GM21367 (cell line): ENCODE results near the gene TEX28.
"Not testable (repeated sequence)": the region's sequence is repeated elsewhere in the genome, so short reads cannot be mapped to it uniquely, and the experiment has no call there.

Experiments used
- ATAC-seq: cut with Tn5 transposase; IDR thresholded peaks from one replicate; pipeline ENCODE4 v1.9.1; 2021; ENCODE audit not compliant: unreplicated experiment

TEX28 gene

DNA sequence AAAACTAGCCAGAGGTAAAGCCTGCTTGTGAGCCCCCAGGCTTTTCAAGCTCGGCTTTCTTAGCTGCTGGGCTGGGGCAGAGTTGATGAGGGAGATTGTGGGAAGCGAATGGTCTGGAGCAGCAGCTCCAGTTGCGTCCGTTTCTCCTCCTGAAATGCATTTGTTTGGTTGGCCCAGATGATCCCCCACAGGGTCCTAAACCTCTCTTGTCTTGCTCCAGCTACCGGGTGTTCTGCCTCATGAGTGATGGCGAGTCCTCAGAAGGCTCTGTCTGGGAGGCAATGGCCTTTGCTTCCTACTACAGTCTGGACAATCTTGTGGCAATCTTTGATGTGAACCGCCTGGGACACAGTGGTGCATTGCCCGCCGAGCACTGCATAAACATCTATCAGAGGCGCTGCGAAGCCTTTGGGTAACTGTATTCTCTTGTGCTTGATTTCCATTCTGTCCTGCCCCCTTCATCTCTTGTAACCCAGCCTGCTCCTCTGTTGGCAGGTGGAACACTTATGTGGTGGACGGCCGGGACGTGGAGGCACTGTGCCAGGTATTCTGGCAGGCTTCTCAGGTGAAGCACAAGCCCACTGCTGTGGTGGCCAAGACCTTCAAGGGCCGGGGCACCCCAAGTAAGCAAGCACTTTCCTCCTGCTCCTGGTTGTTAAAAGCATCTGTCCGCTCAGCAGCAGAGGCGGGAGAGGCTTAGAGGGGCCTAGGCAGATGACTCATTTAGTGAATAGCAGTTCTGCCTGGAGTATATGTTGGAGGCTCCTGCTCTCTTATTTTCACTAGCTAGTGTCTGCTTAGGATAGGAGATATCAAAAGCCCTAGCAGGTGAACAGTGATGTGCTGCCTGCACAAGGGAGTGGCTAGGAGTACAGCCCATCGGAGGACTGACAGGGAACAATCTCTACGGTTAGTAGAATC is 16.0 kb upstream of the TEX28 start:
- no peak for ATAC-seq

DNA sequence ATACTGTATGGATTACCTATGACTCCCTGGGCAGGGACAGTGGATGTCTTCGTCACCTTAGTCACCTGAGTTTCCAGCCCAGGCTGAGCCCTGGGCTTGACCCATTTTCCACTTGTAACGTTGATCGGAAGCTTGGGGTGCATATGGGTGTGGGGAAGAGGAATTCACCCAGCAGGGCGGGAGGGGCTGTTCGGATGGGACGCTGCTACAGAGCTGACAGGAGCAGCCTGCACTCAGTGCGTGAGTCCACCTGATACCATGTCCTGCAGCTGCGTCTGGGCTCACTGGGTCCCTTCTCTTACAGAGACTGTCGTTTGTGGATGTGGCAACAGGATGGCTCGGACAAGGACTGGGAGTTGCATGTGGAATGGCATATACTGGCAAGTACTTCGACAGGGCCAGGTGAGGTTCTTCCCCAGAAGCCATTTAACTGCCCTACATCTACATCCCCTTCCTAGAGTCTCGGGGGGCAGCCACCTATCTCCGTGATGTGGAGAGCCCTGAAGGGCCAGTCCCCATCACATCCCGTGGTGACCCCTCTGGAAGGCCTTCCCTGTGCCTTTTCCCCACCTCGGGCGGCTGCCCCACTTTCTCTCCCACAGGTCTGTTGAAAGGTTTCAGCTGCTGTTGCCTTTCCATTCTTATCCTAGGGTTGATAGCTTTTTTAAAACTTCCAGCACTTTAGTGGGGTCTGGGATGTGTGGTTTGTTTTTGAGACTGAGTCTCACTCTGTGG is 14.3 kb upstream of the TEX28 start:
- ATAC-seq: no peak

DNA sequence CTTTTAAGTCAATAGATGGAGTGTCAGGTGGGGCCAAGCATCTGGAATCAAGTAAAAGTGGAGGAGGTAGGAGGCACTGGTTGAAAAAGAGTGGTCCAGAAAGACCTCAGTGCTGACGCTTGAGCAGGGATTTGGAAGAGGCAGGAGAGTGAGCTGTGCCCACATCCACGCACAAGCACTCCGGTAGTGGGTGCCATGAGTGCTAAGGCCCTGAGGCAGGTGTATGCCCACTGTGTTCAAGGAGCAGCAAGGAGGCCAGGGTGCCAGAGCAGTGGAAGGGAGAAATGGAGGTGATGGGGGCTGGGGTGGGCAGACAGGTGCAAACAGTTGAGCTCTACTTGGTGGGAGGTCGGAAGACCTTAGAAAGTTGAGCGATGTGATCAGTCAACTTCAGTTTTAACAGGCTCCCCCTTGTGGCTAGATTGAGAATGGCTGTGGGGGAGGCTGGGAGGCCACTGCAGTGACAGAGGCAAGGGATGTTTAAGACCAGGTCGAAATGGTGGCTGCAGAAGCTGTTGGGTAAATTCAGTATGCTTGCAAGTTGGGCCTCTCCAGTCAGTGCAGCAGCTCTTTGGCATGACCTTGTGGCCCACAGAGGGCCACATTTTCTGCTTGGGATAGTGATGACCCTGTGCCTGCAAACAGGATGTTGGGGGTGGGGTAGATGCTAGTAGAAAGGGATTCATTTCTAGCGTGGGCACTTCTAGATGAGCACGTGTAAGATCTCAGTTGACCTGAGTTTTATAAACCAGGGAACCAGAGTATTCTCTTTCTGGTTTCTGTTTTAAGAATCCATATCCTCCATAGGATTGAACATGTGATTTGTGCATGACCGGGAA is 13.4 kb upstream of the TEX28 start:
- no peak for ATAC-seq

DNA sequence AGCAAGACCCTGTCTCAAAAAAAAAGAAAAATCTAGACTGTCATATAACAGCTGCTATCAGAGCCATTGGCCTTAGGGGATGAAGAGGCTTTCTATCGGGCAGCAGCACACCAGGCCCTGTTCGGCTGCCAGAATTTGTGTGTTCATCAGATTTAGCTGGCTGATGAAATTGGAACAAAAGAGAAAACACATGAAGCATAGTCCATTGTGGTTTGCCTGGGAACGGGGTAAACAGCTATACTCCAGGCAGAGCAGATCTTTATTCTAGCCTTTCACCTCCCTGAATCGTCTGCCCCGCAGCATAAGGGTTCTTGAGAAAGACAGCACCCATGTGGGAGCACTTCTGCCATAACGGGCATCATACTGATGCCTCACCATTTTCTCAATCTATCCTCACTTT is 12.3 kb upstream of the TEX28 start:
- no peak for ATAC-seq

DNA sequence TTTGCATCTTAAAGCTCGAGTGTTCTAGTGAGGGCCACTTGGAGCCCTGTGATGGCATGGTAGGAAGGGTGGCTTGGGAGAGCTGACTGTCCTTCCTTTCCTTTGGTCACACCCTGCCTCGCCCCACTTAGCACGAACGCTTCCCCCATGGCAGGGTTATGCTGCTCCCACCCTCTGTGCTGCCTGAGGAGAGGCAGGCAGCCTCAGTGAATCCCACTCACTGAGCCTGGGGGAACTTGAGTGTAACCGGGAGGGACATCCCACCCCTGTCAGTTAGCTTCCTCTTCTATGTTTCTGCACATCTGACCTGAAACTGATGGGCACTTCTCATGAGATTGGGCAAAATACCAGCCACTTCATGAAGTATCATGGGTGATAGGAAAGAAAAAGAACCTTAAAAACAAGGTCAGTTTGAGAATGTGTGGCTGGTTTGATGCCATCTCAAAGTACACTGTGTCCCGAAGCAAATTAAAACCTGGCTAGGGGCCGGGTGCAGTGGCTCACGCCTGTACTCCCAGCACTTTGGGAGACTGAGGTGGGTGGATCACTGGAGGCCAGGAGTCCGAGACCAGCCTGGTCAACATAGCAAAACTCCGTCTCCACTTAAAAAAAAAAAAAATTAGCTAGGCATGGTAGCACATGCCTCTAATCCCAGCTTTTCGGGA is 10.7 kb upstream of the TEX28 start:
- no peak for ATAC-seq

DNA sequence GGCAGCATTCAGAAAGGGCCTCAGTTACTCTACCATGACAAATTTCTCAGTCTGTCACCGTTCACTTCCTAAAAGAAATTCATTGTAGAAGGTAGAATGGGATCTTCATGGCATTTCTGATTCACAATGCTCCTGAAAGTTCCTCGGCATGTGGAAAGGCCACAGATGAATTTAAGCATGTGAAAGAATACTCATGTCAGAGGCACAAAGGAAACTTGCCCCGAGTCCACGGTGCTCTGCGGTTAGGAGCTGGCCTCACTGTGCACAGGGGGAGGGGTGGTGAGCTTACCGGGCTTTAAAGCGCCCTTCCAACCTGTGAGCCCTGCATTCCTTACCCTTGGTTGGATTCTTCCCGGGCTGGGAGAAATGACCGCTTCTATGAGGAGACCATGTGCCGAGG is 9.9 kb upstream of the TEX28 start:
- no peak for ATAC-seq

DNA sequence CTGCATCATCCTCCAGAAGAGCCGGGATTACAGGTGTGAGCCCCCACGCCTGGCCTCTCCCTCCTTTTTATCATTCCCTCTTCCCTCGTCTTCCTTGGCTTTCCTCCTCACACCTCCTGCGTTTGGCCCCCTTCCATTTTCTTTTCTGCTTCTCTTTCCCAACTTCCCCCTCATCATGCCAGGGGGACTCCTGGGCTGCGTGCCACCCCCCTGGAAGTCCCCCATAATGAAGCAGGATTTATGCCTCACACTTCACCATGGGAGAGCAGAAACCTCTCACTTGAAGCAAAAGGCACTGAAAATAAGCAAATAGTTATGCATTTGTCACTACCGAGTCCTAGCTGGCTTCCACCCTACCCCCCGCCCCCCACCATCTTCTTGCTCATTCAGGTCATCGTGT is 8.6 kb upstream of the TEX28 start:
- ATAC-seq: no peak

DNA sequence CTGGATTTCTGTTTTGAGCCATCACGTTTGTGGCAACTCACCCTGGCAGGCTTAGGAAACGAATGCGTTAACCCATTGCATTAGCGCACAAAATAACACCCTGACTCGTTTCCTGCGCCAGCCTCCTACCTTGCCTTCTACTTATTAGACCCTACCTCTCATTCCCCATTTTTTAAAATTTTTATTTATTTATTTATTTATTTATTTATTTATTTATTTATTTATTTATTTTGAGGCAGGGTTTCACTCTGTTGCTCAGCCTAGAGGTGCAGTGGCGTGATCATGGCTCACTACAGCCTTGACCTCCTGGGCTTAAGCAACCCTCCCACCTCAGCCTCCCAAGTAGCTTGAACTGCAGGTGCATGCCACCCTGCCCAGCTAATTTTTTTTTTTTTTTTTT is 8.1 kb upstream of the TEX28 start:
- not testable (repeated sequence) for ATAC-seq

DNA sequence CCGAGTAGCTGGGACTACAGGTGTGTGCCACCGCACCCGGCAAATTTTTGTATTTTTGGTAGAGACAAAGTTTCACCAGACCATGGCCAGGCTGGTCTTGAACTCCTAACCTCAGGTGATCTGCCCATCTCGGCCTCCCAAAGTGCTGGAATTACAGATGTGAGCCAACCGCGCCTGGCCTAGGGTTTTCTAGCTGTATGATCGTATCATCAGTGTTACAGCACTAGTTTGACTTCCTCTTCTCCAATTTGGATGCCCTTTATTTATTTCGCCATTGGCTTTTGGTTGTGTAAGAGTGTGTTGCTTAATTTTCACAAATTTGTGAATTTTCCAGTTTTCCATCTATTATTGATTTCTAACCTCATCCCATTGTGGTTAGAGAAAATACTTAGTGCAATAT is 5.9 kb upstream of the TEX28 start:
- ATAC-seq: no peak

DNA sequence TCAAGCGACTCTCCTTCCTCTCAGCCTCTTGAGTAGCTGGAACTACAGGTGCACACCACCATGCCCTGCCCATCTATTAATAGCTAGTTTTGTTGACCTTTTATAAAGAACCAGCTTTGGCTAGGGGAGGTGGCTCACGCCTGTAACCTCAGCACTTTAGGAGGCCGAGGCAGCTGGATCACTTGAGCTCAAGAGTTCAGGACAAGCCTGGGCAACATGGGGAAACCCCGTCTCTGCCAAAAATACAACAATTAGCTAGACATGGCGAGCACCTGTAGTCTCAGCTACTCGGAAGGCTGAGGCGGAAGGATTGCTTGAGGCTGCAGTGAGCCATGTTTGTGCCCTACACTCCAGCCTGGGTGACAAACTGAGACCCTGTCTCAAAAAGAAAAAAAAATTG is 3.4 kb upstream of the TEX28 start:
- no peak for ATAC-seq

DNA sequence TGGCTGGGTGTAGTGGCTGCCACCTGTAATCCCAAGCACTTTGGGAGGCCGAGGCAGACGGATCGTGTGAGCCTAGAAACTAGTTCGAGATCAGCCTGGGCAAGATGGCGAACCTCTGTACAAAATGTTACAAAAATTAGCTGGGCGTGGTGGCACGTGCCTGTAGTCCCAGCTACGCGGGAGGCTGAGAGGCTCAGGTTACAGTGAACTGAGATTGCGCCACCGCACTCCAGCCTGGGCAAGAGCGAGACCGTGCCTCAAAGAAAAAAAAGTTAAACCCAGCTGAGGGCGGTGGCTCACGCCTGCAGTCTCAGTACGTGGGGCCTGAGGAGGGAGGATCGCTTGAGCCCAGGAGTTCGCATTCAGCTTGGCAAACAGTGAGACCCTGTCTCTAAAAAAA is 1.8 kb upstream of the TEX28 start:
- no peak for ATAC-seq

DNA sequence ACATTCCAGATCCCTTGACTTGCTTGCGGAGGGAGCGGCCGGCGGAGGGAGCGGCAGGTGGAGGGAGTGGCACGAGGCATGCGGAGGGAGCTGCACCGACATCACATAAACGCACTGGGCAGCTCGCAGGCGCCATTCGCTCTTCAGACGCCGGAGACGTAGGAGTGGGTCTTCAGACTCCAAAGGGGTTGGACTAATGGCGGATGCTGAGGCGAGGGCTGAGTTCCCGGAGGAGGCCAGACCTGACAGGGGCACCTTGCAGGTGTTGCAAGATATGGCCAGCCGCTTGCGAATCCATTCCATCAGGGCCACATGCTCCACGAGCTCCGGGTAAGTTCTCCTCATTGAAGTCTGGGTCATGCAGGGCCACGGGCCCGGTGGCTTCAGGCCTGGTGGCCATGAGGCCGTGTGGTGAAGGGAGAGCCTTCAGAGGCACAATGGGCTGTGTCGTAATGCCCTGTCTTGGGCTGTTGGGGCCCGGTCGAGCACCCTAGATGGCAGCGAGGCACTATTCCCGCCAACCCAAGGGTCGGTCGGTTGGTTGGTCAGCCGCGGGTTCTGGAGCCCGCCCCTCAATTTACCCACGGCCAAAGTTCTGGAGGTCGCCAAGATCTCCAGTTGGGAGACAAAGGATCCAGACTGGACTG is 863 bp upstream of the TEX28 start, which contains the start of gene TKTL1:
Gene TKTL1 (plus strand): TSS at position 132 of the 647 bp plus-strand sequence. CDS start 65 bp downstream, at position 197.
- no peak for ATAC-seq

DNA sequence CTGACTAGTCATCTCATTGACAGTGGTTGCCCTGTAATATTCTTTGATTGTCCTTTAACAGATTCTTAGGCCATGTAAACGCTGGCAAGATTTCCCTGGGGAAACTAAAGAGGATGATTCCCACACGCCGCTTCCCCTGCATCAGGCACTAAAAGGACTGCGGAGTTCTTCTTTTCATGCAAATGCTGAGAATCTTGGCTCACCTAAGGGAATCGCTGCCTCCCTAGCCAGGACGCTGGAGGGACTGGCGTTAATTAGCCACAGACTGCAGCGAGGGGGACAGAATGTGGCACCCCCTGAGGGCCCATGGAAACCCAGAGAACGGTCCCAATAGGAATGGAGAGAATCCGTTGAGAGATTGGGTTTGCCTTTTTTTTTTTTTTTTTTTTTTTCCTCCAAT is 8.5 kb downstream of the TEX28 start:
- not testable (repeated sequence) for ATAC-seq

DNA sequence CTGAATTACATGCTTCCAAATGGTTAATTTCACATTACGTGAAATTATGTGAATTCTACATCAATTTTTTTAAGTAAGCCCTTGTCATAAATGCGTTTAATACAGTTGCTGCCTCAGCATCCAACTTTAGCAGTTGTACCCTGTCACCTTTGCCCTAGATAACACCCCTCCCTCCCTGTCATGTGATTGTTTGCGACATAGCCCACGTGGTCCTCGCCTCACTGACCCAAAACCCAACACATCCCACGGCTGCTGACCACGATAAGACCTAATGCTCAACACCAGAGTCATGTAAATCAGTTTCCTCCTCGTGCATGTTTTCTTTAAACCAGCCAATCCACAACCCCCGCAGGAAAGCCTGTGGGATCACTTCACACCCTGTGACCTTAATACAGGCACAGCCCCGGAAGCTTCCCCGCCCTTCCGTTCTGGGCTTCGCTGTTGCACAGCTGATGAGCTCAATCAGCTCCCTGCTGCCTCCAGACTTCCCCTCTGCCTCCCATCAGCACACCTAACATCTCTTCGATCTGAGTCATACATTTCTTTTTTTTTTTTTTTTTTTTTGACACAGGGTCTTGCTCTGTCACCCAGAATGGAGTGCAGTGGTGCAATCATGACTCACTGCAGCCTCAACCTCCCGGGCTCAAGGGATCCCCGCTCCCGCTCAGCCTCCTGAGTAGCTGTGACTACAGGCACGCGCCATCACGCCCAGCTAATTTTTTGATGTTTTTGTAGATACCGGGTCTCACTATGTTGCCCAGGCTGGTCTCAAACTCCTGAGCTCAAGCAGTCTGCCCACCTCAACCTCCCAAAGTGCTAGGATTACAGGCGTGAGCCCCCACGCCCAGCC is 10.2 kb downstream of the TEX28 start:
- not testable (repeated sequence) for ATAC-seq

DNA sequence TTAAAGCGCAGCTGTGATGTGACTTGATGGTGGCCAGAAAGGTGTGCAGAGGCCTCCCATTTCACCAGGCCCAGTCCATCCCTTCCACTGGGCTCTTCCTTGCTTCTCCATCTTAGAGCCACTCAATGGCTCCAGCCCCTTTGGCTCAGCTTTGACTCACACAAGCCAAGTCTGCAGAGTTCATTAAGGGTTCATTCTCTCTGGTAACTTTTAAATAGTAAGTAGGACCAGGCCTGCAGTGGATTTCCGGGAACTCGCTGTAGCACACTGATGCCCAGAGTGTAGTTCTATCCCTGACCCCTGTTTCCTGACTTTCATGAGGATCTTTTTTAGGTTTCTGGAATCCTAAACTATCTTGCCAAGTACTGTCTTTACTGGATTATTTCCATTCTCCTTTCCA is 25.7 kb downstream of the TEX28 start:
- not testable (repeated sequence) for ATAC-seq

DNA sequence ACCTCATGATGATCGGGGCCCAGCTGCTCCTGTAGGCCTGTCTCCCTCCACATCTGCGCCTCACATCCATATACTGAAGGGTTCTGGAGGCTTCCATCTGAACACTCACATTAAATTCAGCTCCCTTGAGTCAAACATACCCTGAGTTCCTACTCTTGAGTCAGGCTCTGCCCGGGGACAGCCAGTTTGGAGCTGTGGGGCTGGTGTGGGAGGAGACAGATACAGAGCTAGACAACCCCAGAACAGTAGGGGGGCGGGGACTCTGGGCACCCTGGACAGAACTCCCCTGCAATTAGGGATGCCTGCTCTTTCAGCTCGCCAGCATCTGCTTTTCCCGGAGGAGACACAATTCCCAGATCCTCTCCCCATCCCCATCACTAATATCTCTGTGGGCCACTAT is 31.9 kb downstream of the TEX28 start:
- ATAC-seq: not testable (repeated sequence)

DNA sequence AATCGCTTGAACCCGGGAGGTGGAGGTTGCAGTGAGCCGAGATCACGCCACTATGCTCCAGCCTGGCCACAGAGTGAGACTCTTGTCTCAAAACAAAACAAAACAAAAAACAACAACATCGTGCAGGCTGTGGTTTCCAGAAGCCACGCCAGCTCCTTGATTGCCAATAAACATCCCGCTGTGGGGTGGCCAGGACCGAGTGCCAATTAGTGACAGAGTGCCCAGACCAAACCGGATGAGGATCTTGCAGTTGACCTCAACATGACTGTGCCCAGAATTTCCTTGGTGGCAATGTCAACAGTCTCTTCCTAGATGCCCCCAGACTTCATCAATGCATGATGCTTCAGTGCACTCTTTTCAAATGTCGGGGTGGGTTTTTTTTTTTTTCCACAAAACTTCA is 36.2 kb downstream of the TEX28 start:
- not testable (repeated sequence) for ATAC-seq

DNA sequence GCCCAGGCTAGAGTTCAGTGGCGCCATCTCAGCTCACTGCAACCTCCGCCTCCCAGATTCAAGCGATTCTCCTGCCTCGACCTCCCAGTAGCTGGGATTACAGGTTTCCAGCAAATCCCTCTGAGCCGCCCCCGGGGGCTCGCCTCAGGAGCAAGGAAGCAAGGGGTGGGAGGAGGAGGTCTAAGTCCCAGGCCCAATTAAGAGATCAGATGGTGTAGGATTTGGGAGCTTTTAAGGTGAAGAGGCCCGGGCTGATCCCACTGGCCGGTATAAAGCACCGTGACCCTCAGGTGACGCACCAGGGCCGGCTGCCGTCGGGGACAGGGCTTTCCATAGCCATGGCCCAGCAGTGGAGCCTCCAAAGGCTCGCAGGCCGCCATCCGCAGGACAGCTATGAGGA is 37.6 kb downstream of the TEX28 start, which contains the start of gene OPN1MW3:
Gene OPN1MW3 (plus strand): TSS at position 301 of the 400 bp plus-strand sequence. CDS start 38 bp downstream, at position 339.
- ATAC-seq: not testable (repeated sequence)

DNA sequence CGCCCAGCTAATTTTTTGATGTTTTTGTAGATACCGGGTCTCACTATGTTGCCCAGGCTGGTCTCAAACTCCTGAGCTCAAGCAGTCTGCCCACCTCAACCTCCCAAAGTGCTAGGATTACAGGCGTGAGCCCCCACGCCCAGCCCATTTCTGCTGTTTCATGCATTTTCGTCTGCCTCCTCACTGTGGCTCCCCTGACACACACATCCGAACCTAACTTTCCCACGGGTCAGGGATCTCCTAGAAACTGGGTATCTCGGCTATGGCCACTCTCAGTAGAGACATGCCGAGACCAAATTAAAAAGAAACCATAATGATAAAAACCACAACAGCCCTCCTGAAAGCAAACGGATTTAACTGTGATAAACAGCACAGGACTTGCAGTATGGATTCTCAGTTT is 46.8 kb downstream of the TEX28 start:
- ATAC-seq: not testable (repeated sequence)
